ENCODE data around the gene LRRC14B. TPM values are rescaled to one million over a fixed set of nuclear protein-coding genes. Genes with fewer than 3 reads are reported as not detected.

Gene LRRC14B
- total RNA-seq, 4 donors from 2014 or later, result 11.6 to 39.0 (median 27.2) TPM

DNA sequence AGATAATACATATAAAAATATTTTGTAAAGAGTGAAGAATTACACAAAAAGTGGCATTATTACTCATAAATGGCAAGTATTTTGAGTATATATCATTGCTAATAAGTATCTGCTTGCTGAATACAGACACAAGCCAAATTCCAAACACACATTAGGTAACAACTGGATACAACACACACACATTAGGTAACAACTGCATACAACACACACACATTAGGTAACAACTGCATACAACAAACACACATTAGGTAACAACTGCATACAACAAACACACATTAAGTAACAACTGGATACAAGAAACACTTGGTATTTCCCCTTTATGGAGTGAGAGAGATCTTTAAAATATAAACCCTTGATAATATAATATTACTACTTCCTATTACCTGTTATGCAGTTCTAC lies 13.2 kb downstream of the LRRC14B start:
- DNase-seq (no peak), ATAC-seq (no peak)
- in situ Hi-C loops (cut with MboI; ENCODE audit: low sequenced_read_pairs in 4 of 4) (no loop called here), intact Hi-C loops (cut with DNase I; ENCODE audit: low total_unique reads) (no loop called here)
- Histone ChIP-seq H3K27ac (no peak overlapping the region), H3K4me3 (no peak overlapping the region), H3K27me3 (no peaks in the 10 kb centered on the region), H3K36me3 (peaks cover 0 to 28% of the 10 kb centered on the region in 2 donors), H3K4me1 (peaks cover 25 to 39% of the 10 kb centered on the region in 2 donors), H3K9me3 (no peaks in the 10 kb centered on the region)
- TF ChIP-seq, protein P1, sequence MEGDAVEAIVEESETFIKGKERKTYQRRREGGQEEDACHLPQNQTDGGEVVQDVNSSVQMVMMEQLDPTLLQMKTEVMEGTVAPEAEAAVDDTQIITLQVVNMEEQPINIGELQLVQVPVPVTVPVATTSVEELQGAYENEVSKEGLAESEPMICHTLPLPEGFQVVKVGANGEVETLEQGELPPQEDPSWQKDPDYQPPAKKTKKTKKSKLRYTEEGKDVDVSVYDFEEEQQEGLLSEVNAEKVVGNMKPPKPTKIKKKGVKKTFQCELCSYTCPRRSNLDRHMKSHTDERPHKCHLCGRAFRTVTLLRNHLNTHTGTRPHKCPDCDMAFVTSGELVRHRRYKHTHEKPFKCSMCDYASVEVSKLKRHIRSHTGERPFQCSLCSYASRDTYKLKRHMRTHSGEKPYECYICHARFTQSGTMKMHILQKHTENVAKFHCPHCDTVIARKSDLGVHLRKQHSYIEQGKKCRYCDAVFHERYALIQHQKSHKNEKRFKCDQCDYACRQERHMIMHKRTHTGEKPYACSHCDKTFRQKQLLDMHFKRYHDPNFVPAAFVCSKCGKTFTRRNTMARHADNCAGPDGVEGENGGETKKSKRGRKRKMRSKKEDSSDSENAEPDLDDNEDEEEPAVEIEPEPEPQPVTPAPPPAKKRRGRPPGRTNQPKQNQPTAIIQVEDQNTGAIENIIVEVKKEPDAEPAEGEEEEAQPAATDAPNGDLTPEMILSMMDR (IDR thresholded peaks at IDR 0.05 in 4 of 5, conservative IDR thresholded peaks at IDR 0.05 in 1 of 5), result no peak
- no peak for TF ChIP-seq POLR2A (IDR thresholded peaks at IDR 0.05)

DNA sequence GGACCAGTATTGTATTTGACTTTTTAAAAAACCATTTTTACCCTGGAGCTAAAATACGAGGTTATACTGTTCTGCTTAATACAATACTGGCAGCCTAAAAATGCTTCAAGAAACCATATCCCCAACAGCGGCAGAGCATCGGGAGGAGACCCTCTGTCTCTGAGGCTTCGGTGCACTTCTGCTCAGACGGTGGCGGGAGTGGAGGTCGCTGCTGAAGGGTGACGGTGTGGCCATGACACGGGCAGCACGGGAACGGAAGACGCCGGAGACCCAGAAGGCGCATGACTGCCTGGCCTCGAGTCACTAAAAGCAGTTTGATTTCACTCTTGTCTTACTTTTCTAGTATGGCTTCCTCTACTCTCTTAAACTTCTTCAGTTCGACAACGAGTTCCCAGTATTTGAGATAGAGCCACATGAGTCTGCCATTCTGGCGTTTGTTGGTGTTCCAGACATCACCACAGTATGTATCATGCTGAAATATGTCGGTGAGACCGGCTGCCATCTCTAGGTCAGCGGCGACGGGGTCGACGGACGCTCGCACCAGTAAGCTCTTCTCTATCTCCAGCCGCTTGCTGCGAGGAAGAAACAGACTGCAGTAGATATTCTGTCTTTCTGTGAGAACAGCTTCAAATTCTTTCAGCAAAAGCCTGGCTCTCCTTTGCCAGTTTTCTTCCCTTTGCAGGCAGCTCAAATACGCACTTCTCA lies 13.8 kb downstream of the LRRC14B start:
- TF ChIP-seq, protein P1 (IDR thresholded peaks at IDR 0.05 in 4 of 5, conservative IDR thresholded peaks at IDR 0.05 in 1 of 5), result no peak
- TF ChIP-seq POLR2A (IDR thresholded peaks at IDR 0.05), result no peak
- Histone ChIP-seq H3K4me1 (peaks cover 25 to 39% of the 10 kb centered on the region in 2 donors), H3K27me3 (no peaks in the 10 kb centered on the region), H3K27ac (peak overlapping the region; percentile 57 to 74 (median 72)), H3K9me3 (no peaks in the 10 kb centered on the region), H3K36me3 (peaks cover 0 to 28% of the 10 kb centered on the region in 2 donors), H3K4me3 (no peak overlapping the region)
- in situ Hi-C loops (cut with MboI; ENCODE audit: low sequenced_read_pairs in 4 of 4) (no loop called here), intact Hi-C loops (cut with DNase I; ENCODE audit: low total_unique reads) (no loop called here)
- DNase-seq (no peak), ATAC-seq (no peak)

DNA sequence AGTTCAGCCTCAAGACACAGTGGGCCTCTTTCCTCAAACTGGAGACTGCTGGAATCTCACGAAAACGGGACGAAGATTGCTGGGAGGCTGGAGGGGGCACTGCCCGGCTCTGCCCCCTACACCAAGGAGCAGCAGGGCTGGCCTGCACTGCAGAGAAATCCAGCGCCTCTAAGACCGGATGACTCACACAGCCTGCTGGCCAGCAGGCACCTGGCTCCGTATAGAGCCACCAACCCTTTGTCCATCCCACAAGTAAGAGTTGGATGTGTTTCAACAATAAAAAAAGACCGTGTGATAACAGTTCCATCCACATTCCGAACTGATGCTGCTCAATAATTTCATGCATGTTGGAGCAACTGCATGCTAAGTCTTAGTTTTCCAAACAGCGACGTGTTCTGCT lies 15.1 kb downstream of the LRRC14B start:
- TF ChIP-seq POLR2A (IDR thresholded peaks at IDR 0.05), result peak in 1 of 2 donors; percentile 29
- TF ChIP-seq, protein P1 (IDR thresholded peaks at IDR 0.05 in 4 of 5, conservative IDR thresholded peaks at IDR 0.05 in 1 of 5), result no peak
- intact Hi-C loops (cut with DNase I; ENCODE audit: low total_unique reads), result no loop called here
- DNase-seq (peak in 1 of 2 donors; percentile 65), ATAC-seq (peak; percentile 77 to 96)
- peak overlapping the region; percentile 57 to 74 (median 72) for H3K27ac ChIP-seq
- no peak overlapping the region for H3K4me3 ChIP-seq
- H3K36me3 ChIP-seq, result peaks cover 0 to 28% of the 10 kb centered on the region in 2 donors
- no peaks in the 10 kb centered on the region for H3K9me3 ChIP-seq
- in situ Hi-C loops (cut with MboI; ENCODE audit: low sequenced_read_pairs in 4 of 4), result no loop called here
- H3K4me1 ChIP-seq, result peaks cover 25 to 31% of the 10 kb centered on the region in 2 donors
- no peaks in the 10 kb centered on the region for H3K27me3 ChIP-seq

DNA sequence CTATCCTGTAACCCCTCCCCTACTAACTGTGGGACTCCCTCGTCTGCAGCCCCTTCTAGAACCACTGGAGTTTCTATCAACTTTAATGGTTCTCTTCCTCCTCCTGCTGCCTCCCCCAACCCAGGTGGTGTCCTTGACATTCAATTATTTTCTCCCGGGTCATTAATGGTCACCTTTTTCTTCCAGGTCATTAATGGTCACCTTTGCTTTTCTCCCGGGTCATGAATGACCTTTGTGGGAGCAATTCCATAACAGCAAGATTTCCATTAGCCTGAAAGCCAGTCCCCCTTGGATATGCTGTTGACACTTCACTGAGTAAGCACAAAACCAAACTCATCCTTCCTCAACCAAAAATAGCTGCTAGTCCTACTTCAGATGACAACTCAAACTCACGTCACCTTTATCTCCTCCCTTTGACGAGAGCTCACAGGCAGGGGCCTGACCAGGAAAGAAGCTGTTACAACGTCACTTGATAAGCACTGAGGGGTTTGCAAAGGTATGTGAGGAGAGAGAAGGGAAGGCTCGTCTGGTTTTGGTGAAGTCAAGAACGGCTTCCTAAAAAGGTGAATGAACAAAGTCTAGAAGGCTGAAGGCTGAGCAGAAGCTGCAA lies 15.7 kb downstream of the LRRC14B start:
- H3K27me3 ChIP-seq, result no peaks in the 10 kb centered on the region
- H3K27ac ChIP-seq, result peak overlapping the region; percentile 57 to 74 (median 72)
- intact Hi-C loops (cut with DNase I; ENCODE audit: low total_unique reads) (no loop called here), in situ Hi-C loops (cut with MboI; ENCODE audit: low sequenced_read_pairs in 4 of 4) (no loop called here)
- no peak for DNase-seq
- no peak overlapping the region for H3K4me3 ChIP-seq
- H3K9me3 ChIP-seq, result no peaks in the 10 kb centered on the region
- peaks cover 0 to 28% of the 10 kb centered on the region in 2 donors for H3K36me3 ChIP-seq
- TF ChIP-seq, protein P1 (IDR thresholded peaks at IDR 0.05 in 4 of 5, conservative IDR thresholded peaks at IDR 0.05 in 1 of 5), result no peak
- no peak for TF ChIP-seq POLR2A (IDR thresholded peaks at IDR 0.05)
- ATAC-seq, result no peak
- peaks cover 25 to 30% of the 10 kb centered on the region in 2 donors for H3K4me1 ChIP-seq
